Mammary epithelial cell (primary cell): ENCODE results near the gene ZMYM2.

ENCODE experiments used
- EZH2 ChIP-seq: IDR thresholded peaks from 2 replicates; pipeline ENCODE4 v1.6.1; 2012; ENCODE audit warnings: low read length, inconsistent platforms, borderline replicate concordance
- TF ChIP-seq, protein P1 (sequence below), 2 donors: IDR thresholded peaks in 1 of 2; conservative IDR thresholded peaks in 1 of 2; 2 replicates each; pipeline ENCODE4 v1.5.1; 2011 to 2012; ENCODE audit warnings: inconsistent platforms in 2 of 2, low read length in 2 of 2, mild to moderate bottlenecking in 2 of 2, control low read depth in 1 of 2, low read depth in 1 of 2; ENCODE audit not compliant: insufficient read depth in 1 of 2; ENCODE audit errors: extremely low read depth in 1 of 2

DNA sequence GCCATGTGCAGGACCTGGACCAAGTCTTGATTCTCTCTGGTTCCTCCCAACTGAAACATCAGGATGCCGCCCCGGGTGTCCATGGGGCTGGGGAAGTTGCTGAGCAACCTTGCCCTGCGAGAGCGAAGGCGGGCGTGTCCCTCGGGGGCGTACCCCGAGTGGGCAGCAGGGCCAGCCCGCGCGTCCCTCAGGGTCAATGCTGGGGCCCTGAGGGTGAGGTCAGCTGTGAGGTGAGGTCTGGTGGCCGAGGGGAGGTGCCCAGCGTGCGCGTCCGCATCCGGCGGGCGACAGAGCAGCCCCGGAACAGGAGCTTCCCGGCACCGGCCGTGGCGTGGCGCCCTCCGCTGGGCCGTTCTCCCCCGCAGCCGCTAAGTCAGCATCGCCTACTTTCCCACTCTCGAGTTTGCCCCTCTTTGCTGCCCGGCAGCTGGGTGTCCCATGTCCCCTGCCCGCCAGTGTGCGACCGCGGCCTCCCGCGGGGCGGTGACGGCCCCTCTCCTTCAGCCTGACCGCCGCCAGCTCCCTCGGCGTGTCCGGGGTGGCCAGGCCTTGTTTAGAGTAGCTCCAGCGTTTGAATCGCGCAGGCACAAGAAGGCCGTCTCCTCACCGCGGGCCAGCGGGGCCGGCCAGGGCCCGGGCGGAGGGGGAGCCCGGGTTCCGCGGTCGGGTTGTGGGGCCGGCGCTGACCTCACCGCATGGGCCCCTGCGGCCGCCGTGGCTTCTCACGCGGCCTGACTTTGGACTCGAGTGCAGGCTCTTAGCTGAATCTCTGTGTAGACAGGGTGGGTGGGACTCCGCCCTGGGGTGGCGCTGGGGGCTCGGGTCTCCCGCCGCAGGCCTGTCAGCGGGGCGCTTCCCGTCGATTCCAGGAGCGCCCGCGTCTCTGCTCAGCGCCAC, 169.3 kb downstream of the ZMYM2 start:
- TF ChIP-seq, protein P1, sequence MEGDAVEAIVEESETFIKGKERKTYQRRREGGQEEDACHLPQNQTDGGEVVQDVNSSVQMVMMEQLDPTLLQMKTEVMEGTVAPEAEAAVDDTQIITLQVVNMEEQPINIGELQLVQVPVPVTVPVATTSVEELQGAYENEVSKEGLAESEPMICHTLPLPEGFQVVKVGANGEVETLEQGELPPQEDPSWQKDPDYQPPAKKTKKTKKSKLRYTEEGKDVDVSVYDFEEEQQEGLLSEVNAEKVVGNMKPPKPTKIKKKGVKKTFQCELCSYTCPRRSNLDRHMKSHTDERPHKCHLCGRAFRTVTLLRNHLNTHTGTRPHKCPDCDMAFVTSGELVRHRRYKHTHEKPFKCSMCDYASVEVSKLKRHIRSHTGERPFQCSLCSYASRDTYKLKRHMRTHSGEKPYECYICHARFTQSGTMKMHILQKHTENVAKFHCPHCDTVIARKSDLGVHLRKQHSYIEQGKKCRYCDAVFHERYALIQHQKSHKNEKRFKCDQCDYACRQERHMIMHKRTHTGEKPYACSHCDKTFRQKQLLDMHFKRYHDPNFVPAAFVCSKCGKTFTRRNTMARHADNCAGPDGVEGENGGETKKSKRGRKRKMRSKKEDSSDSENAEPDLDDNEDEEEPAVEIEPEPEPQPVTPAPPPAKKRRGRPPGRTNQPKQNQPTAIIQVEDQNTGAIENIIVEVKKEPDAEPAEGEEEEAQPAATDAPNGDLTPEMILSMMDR (conservative IDR thresholded peaks at IDR 0.05 in 1 of 2, IDR thresholded peaks at IDR 0.05 in 1 of 2; ENCODE audit: extremely low read depth in 1 of 2, insufficient read depth in 1 of 2, low read depth in 1 of 2, low read length in 2 of 2), result peak; percentile 17 to 52
- no peak for TF ChIP-seq EZH2
